ENCODE measurements around the gene PLEKHG7. TPM values are rescaled to one million over a fixed set of nuclear protein-coding genes. Genes with fewer than 3 reads are reported as not detected.

PLEKHG7 gene
- total RNA-seq, 2 donors from 2014 or later = not detected

- Histone ChIP-seq H3K9ac (ENCODE audit: extremely low read depth, low read length, poor library complexity, severe bottlenecking) (no peak overlapping the region), H3K27ac (ENCODE audit: low read depth, low read length) (no peak overlapping the region), H3K9me3 (ENCODE audit: control insufficient read depth, low read length) (peaks cover 21% of the 10 kb centered on the region), H3K4me3 (ENCODE audit: low read length) (no peak overlapping the region), H3K4me1 (ENCODE audit: control insufficient read depth, insufficient read depth, low read length) (peaks cover 4% of the 10 kb centered on the region), H3K36me3 (ENCODE audit: control insufficient read depth, insufficient read depth, low read length) (no peaks in the 10 kb centered on the region), H3K27me3 (ENCODE audit: control insufficient read depth, insufficient read depth, low read length, poor library complexity, severe bottlenecking) (no peaks in the 10 kb centered on the region)
- no peak for DNase-seq
- H3K9me3 Mint-ChIP-seq = peaks cover 18% of the 10 kb centered on the region
- TF ChIP-seq CTCF (conservative IDR thresholded peaks at IDR 0.05) = no peak
- WGBS, 2 experiments (ENCODE audit: insufficient coverage in 1 of 2, insufficient read length in 1 of 2) = 100% methylated on average over 1 of the region's 1 CpG; no CpG with 5 or more reads in 1 of the 2 experiments
- no peaks in the 10 kb centered on the region for H3K36me3 Mint-ChIP-seq (ENCODE audit: low read depth)
- no peak overlapping the region for H3K27ac Mint-ChIP-seq
- H3K4me3 Mint-ChIP-seq = no peak overlapping the region
- peaks cover 2% of the 10 kb centered on the region for H3K27me3 Mint-ChIP-seq (ENCODE audit: insufficient read depth)
- H3K4me1 Mint-ChIP-seq = peaks cover 16% of the 10 kb centered on the region
These were observed 1.3 kb upstream of the PLEKHG7 start for GRCh38 chr12:92701441-92701840.

- Histone ChIP-seq H3K4me3 (ENCODE audit: low read length) (no peak overlapping the region), H3K36me3 (ENCODE audit: control insufficient read depth, insufficient read depth, low read length) (no peaks in the 10 kb centered on the region), H3K27me3 (ENCODE audit: control insufficient read depth, insufficient read depth, low read length, poor library complexity, severe bottlenecking) (no peaks in the 10 kb centered on the region), H3K9ac (ENCODE audit: extremely low read depth, low read length, poor library complexity, severe bottlenecking) (no peak overlapping the region), H3K9me3 (ENCODE audit: control insufficient read depth, low read length) (no peaks in the 10 kb centered on the region), H3K27ac (ENCODE audit: low read depth, low read length) (no peak overlapping the region), H3K4me1 (ENCODE audit: control insufficient read depth, insufficient read depth, low read length) (peaks cover 4% of the 10 kb centered on the region)
- Mint-ChIP-seq H3K4me1 (peaks cover 16% of the 10 kb centered on the region), H3K36me3 (ENCODE audit: low read depth) (no peaks in the 10 kb centered on the region), H3K9me3 (peaks cover 3% of the 10 kb centered on the region), H3K27me3 (ENCODE audit: insufficient read depth) (peaks cover 2% of the 10 kb centered on the region), H3K4me3 (no peak overlapping the region), H3K27ac (no peak overlapping the region)
- DNase-seq = no peak
- 91 to 94% methylated on average over 3 to 4 of the region's 4 CpGs for WGBS, 2 experiments (ENCODE audit: insufficient coverage in 1 of 2, insufficient read length in 1 of 2)
- no peak for TF ChIP-seq CTCF (conservative IDR thresholded peaks at IDR 0.05)
These were observed 997 bp downstream of the PLEKHG7 start for GRCh38 chr12:92703786-92704185.

- Mint-ChIP-seq H3K9me3 (no peaks in the 10 kb centered on the region), H3K36me3 (ENCODE audit: low read depth) (no peaks in the 10 kb centered on the region), H3K27ac (no peak overlapping the region), H3K4me1 (peaks cover 16% of the 10 kb centered on the region), H3K27me3 (ENCODE audit: insufficient read depth) (peaks cover 2% of the 10 kb centered on the region), H3K4me3 (no peak overlapping the region)
- Histone ChIP-seq H3K9ac (ENCODE audit: extremely low read depth, low read length, poor library complexity, severe bottlenecking) (no peak overlapping the region), H3K4me1 (ENCODE audit: control insufficient read depth, insufficient read depth, low read length) (peaks cover 4% of the 10 kb centered on the region), H3K27ac (ENCODE audit: low read depth, low read length) (no peak overlapping the region), H3K27me3 (ENCODE audit: control insufficient read depth, insufficient read depth, low read length, poor library complexity, severe bottlenecking) (no peaks in the 10 kb centered on the region), H3K9me3 (ENCODE audit: control insufficient read depth, low read length) (no peaks in the 10 kb centered on the region), H3K4me3 (ENCODE audit: low read length) (no peak overlapping the region), H3K36me3 (ENCODE audit: control insufficient read depth, insufficient read depth, low read length) (no peaks in the 10 kb centered on the region)
- no peak for DNase-seq
- no peak for TF ChIP-seq CTCF (conservative IDR thresholded peaks at IDR 0.05)
- 97 to 98% methylated on average over 6 to 7 of the region's 7 CpGs for WGBS, 2 experiments (ENCODE audit: insufficient coverage in 1 of 2, insufficient read length in 1 of 2)
These were observed 3.8 kb downstream of the PLEKHG7 start for GRCh38 chr12:92706594-92706993.
